Caco-2 (cell line): ENCODE results near the gene TAF1B. TPM values are rescaled to one million over a fixed set of nuclear protein-coding genes. Genes with fewer than 3 reads are reported as not detected.

Source experiments
- BruUV-seq: library from RNA; stranded (reverse); fragments of 400-500 nt; replicated peaks from 2 replicates; lab custom pipeline; 2021; lab: Mats Ljungman, UMichigan
- CTCF ChIA-PET: fragments of 300-600 bp; sonication (Branson Sonifier 250); formaldehyde crosslinking; loops from one replicate; lab custom pipeline; 2022; ENCODE audit warnings: antibody characterized with exemption; lab: Charles Lee
- POLR2A ChIA-PET: fragments of 300-600 bp; sonication (Branson Sonifier 250); formaldehyde crosslinking; loops from one replicate; lab custom pipeline; 2022; ENCODE audit warnings: antibody characterized with exemption; lab: Charles Lee
- DNase-seq, 2 experiments: peaks; one replicate each; pipeline versions ENCODE4 v3.0.0 to v3.0.0-alpha.2; 2020 to 2022
- H3K27me3 ChIP-seq: replicated peaks from 2 replicates; pipeline ENCODE4 v1.6.0; 2011; ENCODE audit warnings: low read length; ENCODE audit not compliant: control insufficient read depth, insufficient read depth
- H3K36me3 ChIP-seq: 2 replicates; pipeline ENCODE4 v1.5.1; 2011; ENCODE audit warnings: low read length; ENCODE audit not compliant: control insufficient read depth, insufficient read depth
- H3K4me1 ChIP-seq: fragments of 250-450 bp; sonication (Bioruptor Pico); 2 replicates; pipeline ENCODE4 v1.5.1; 2020; ENCODE audit warnings: mild to moderate bottlenecking
- H3K4me3 ChIP-seq: 2 replicates; pipeline ENCODE4 v1.5.1; 2011; ENCODE audit warnings: low read depth, mild to moderate bottlenecking, control low read depth, low read length
- H3K9me3 ChIP-seq: fragments of 250-450 bp; sonication (Bioruptor Pico); 2 replicates; pipeline ENCODE4 v1.5.1; 2020; ENCODE audit warnings: mild to moderate bottlenecking, moderate library complexity
- H3K27ac Mint-ChIP-seq: one replicate; pipeline ENCODE4 v1.8.0; 2022; ENCODE audit warnings: mixed read lengths; ENCODE audit not compliant: unreplicated experiment
- H3K27me3 Mint-ChIP-seq: one replicate; pipeline ENCODE4 v1.8.0; 2022; ENCODE audit warnings: mixed read lengths; ENCODE audit not compliant: insufficient read depth, unreplicated experiment
- H3K36me3 Mint-ChIP-seq: one replicate; pipeline ENCODE4 v1.8.0; 2022; ENCODE audit warnings: mild to moderate bottlenecking, mixed read lengths; ENCODE audit not compliant: insufficient read depth, unreplicated experiment
- H3K4me1 Mint-ChIP-seq: one replicate; pipeline ENCODE4 v1.8.0; 2022; ENCODE audit warnings: low read depth, mixed read lengths; ENCODE audit not compliant: unreplicated experiment
- H3K4me3 Mint-ChIP-seq: one replicate; pipeline ENCODE4 v1.8.0; 2022; ENCODE audit warnings: mild to moderate bottlenecking, moderate library complexity, mixed read lengths; ENCODE audit not compliant: unreplicated experiment
- H3K9me3 Mint-ChIP-seq: one replicate; pipeline ENCODE4 v1.8.0; 2022; ENCODE audit warnings: mixed read lengths; ENCODE audit not compliant: unreplicated experiment
- intact Hi-C: fragments of 100-400 bp; cut with micrococcal nuclease; formaldehyde crosslinking; loops from one replicate; pipeline ENCODE4 v1.10.0; 2022; ENCODE audit not compliant: unreplicated experiment
- total RNA-seq: library from RNA; stranded (reverse); gene quantifications from 2 replicates; pipeline ENCODE4 v1.2.3, GENCODE V29; 2022
- TF ChIP-seq, protein P1 (sequence below), 2 experiments: fragments of 200-600 bp in 1 of 2; IDR thresholded peaks; 1 replicate in 1 of 2; 2 replicates in 1 of 2; pipeline versions ENCODE4 v1.5.1 to v1.8.0; 2011 to 2022; ENCODE audit warnings: antibody characterized with exemption in 1 of 2, control low read depth in 1 of 2, inconsistent platforms in 1 of 2, low read depth in 1 of 2, low read length in 1 of 2, mild to moderate bottlenecking in 1 of 2, moderate library complexity in 1 of 2; ENCODE audit not compliant: insufficient read depth in 1 of 2, severe bottlenecking in 1 of 2, unreplicated experiment in 1 of 2

TAF1B gene
- total RNA-seq, 1 experiment from 2014 or later: 24.8 TPM

DNA sequence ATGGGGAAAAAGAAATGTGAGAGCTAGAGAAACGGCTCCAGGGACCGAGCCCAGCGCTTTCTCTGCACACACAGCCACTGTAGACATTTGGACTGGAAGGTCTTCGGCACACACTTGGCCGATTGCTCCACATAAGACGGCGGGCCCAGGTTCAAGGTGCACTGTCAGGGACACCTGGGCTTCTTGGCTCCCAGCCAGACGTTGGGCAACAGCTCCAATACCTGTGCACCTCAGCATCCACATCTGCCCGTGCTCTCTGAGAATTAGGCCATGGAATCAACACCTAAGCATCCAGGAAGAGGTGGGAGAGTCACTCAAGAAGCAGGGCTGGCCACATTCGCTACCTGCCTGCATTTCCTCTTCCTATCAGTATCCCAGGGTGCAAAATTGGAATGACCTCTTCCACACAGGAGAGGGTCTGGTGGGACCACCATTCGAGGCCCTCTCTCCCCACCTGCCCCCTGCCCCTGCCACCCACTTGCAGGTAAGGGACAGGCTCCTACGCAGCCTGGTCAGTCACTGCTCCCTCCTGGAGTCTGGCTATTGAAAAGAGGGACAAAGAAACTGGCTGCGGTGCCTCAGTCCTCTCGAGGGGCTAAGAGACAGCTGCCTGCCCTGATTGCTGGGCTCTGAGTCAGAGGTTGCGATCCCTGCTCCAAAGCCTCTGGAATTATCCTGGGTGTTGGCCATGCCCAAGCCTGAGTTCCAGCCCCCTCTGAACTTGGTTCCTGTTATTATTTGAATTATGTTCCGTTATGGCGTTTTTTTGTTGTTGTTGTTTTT is 40.1 kb upstream of the TAF1B start:
- ChIA-PET POLR2A (no interaction called here), CTCF (interaction anchor here (0.7 kb wide), 1 partner anchor 10 kb away, joined by 3 read pairs; no protein-coding TSS in a partner anchor)
- no peak overlapping the region for H3K4me3 Mint-ChIP-seq
- Histone ChIP-seq H3K27me3 (no peaks in the 10 kb centered on the region), H3K36me3 (no peaks in the 10 kb centered on the region), H3K4me1 (peaks cover 38% of the 10 kb centered on the region), H3K9me3 (peaks cover 3% of the 10 kb centered on the region; the same call in 1 of the 2 replicates), H3K4me3 (no peak overlapping the region)
- no peaks in the 10 kb centered on the region for H3K36me3 Mint-ChIP-seq
- no TSS peak for BruUV-seq
- no peaks in the 10 kb centered on the region for H3K27me3 Mint-ChIP-seq
- H3K9me3 Mint-ChIP-seq: no peaks in the 10 kb centered on the region
- H3K4me1 Mint-ChIP-seq: peaks cover 20% of the 10 kb centered on the region
- TF ChIP-seq, protein P1, sequence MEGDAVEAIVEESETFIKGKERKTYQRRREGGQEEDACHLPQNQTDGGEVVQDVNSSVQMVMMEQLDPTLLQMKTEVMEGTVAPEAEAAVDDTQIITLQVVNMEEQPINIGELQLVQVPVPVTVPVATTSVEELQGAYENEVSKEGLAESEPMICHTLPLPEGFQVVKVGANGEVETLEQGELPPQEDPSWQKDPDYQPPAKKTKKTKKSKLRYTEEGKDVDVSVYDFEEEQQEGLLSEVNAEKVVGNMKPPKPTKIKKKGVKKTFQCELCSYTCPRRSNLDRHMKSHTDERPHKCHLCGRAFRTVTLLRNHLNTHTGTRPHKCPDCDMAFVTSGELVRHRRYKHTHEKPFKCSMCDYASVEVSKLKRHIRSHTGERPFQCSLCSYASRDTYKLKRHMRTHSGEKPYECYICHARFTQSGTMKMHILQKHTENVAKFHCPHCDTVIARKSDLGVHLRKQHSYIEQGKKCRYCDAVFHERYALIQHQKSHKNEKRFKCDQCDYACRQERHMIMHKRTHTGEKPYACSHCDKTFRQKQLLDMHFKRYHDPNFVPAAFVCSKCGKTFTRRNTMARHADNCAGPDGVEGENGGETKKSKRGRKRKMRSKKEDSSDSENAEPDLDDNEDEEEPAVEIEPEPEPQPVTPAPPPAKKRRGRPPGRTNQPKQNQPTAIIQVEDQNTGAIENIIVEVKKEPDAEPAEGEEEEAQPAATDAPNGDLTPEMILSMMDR (IDR thresholded peaks at IDR 0.05; ENCODE audit: insufficient read depth in 1 of 2, low read depth in 1 of 2, low read length in 1 of 2, severe bottlenecking in 1 of 2, unreplicated experiment in 1 of 2): no peak
- DNase-seq: peak in 1 of 2 experiments; percentile 59
- intact Hi-C loops: no loop called here
- H3K27ac Mint-ChIP-seq: no peak overlapping the region

DNA sequence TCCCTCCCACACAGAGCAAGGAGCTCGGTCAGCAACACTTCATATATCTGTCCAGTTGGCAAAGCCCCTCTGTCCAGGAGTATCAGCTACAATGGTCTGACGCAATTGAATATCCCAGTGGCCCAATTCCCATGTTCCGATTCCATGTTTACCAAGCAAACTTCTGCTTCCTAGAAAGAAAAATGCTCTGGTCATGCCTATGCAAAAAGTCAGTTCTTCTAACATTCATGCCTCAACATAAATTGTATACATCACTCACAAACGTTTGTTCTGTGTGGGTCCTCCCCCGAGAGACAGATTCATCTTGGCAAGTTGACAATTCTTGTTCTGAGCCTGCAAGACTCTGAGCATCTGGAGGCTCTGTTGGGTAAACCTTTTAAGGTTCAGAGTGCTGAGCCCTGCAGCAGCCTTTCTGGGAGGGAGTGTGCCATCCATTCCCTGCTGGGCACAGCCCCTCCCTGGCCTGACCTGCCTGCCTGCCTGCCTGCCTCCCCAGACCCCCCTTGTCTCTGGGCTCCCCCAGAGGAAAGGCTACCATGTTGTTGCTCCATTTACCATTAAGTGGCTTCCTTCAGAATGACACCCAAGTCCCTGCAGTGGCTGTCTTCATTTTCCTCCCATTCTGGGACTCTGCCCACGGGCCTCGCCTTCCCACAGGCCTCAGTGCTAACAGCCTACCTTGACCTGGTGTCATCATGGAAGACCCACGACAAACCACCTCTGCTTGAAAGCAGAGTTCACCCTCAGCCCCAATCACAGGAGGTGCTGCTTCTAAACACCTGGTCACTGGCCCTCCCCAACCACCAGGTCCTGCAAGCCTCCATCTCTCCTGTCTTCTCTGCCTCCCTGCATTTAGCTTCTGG is 37.6 kb upstream of the TAF1B start:
- Histone ChIP-seq H3K9me3 (peaks cover 3% of the 10 kb centered on the region; the same call in 1 of the 2 replicates), H3K36me3 (no peaks in the 10 kb centered on the region), H3K4me1 (peaks cover 15% of the 10 kb centered on the region), H3K4me3 (no peak overlapping the region), H3K27me3 (no peaks in the 10 kb centered on the region)
- Mint-ChIP-seq H3K27ac (no peak overlapping the region), H3K4me1 (no peaks in the 10 kb centered on the region), H3K9me3 (no peaks in the 10 kb centered on the region), H3K4me3 (no peak overlapping the region), H3K27me3 (no peaks in the 10 kb centered on the region), H3K36me3 (no peaks in the 10 kb centered on the region)
- TF ChIP-seq, protein P1 (IDR thresholded peaks at IDR 0.05; ENCODE audit: insufficient read depth in 1 of 2, low read depth in 1 of 2, low read length in 1 of 2, severe bottlenecking in 1 of 2, unreplicated experiment in 1 of 2): no peak
- no peak for DNase-seq
- ChIA-PET POLR2A (no interaction called here), CTCF (no interaction called here)
- no TSS peak for BruUV-seq
- intact Hi-C loops: no loop called here

DNA sequence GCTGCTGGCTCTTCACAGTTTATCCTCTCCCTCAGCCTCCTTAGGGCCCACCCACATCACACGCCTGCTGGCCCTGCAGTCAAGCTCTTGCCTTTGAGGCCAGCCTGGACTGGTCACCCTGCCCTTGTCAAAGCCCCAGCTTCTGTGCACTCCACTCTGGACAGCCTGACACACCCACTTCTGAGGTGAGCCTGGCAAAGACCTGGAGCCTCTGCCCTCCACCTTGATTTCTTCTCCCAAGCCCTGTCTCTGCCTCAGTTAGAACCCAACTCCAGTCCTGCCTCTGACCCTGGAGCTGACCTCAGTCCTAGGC is 37.0 kb upstream of the TAF1B start:
- no peaks in the 10 kb centered on the region for H3K9me3 Mint-ChIP-seq
- Histone ChIP-seq H3K4me1 (peaks cover 9% of the 10 kb centered on the region; the same call in 1 of the 2 replicates), H3K4me3 (no peak overlapping the region), H3K36me3 (no peaks in the 10 kb centered on the region), H3K9me3 (peaks cover 3% of the 10 kb centered on the region; the same call in 1 of the 2 replicates), H3K27me3 (no peaks in the 10 kb centered on the region)
- no peak for DNase-seq
- no peaks in the 10 kb centered on the region for H3K4me1 Mint-ChIP-seq
- no TSS peak for BruUV-seq
- intact Hi-C loops: no loop called here
- no peaks in the 10 kb centered on the region for H3K36me3 Mint-ChIP-seq
- no peaks in the 10 kb centered on the region for H3K27me3 Mint-ChIP-seq
- H3K4me3 Mint-ChIP-seq: no peak overlapping the region
- TF ChIP-seq, protein P1 (IDR thresholded peaks at IDR 0.05; ENCODE audit: insufficient read depth in 1 of 2, low read depth in 1 of 2, low read length in 1 of 2, severe bottlenecking in 1 of 2, unreplicated experiment in 1 of 2): no peak
- ChIA-PET CTCF (no interaction called here), POLR2A (no interaction called here)
- H3K27ac Mint-ChIP-seq: no peak overlapping the region
